AG08396 (cell line): ENCODE results near the gene GSG1.
"Not testable (repeated sequence)": the region's sequence is repeated elsewhere in the genome, so short reads cannot be mapped to it uniquely, and the experiment has no call there.

Source experiments
- DNase-seq: peaks from one replicate; pipeline ENCODE4 v3.0.0; 2012; ENCODE audit warnings: low spot score, mixed read lengths

GSG1 gene

DNA sequence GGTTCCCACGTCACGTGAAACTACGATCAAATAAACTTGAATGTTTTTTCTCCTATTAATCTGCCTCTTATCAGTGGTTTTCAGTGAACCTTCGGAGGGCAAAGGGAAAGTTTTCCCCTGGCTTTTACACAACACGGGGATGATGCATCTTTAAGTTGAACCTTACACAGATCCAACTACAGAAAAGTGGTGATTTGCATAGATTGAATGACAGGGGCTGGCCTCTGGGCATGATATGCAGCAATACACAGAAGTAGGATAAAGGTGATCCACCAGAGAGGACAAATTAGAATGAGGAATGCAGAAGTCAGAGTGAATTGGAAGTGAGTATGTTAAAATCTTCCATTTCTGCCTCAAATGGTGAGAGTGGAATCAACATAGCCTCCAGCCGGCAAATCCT is 11.6 kb downstream of the GSG1 start:
- no peak for DNase-seq

DNA sequence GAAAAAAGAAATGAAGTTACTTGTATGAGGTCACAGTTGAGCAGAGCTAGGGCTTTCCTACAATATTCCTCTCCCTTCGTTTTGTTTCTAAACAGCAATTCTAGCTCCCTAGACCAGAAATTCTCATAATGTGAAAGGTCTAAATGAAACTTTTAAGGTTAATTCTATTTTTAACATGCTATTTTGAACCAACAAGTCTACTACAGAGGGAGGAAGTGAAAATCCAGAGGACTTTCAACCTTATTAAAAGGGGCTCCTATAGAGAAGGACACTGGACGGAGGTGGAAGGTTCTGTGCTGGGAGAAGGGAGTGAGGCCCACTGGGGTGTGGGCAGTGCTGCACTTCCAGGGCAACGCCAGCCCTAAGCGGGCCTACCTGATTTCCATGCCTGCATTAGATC is 13.4 kb downstream of the GSG1 start:
- DNase-seq: no peak

- DNase-seq: no peak
Measured at GRCh38 chr12:13088496-13088895, 15.0 kb downstream of the GSG1 start.

GRCh38 chr12:13087766-13088165 is 15.7 kb downstream of the GSG1 start:
- DNase-seq: no peak

- no peak for DNase-seq
Measured at GRCh38 chr12:13085968-13086686, 17.3 kb downstream of the GSG1 start.

- no peak for DNase-seq
Measured at GRCh38 chr12:13084898-13085640, 18.4 kb downstream of the GSG1 start.

- DNase-seq: not testable (repeated sequence)
Measured at GRCh38 chr12:13083638-13084037, 19.8 kb downstream of the GSG1 start.

DNA sequence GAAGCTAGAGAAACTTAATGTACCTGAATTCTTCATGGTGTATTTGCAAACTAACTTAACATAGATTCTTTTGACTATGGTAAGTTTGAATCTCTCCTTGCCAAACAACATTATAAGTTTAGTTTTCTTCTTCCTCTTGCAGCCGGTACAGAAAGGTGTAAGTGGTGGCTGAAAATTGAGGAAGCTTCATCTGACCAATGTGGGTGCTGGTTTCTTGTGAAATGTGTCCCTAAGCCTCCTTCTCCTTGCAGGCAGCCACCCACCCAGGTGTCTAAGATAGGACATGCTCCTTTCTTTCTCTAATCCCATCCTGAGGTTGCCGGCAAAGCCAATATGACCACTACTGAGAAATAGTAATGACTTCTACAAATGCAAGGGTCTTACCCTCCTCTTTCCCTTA is 20.6 kb downstream of the GSG1 start:
- no peak for DNase-seq

DNA sequence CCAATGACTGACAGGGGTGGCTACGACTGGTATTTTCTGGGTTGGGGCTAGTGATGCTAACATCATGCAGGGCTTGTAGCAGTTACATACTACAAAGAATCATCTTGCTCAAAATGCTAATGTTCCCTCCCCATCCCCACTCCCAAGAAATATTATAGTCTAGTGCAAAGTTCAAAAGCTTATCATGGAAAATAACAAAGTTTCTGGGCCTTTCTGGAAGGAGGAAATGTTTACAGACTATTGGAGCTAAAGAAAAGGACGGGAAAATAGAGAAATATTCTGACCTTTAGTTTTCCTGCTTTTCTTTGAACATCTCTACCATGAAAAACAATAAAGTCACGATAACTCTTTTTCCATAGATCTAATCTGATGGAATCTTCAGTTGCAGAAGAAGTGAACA is 23.2 kb downstream of the GSG1 start:
- DNase-seq: no peak

DNA sequence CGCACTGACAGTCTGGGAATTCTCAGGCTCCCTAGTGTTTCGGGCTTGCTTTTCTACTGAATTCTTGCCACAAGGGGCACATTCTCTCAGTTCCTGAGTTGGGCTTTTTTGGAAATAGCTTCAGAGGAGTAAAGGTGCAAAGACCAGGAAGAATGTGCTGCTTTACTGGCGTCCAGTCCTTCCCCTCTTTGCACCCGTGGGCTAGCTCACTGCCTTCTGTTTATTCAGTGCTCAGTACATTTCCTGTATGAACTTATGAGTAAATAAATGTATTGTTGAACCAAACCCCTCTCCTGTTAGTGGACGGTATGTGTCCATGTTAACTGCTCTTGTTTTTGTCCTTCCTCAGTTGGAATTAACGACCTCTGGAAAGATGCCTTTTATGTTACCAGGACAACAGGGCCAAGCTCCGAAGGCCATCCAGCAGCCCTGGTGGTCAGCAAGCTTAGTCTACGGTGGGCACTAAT is 24.0 kb downstream of the GSG1 start:
- no peak for DNase-seq

GRCh38 chr12:13075786-13076570 is 27.5 kb downstream of the GSG1 start:
- DNase-seq: no peak

DNA sequence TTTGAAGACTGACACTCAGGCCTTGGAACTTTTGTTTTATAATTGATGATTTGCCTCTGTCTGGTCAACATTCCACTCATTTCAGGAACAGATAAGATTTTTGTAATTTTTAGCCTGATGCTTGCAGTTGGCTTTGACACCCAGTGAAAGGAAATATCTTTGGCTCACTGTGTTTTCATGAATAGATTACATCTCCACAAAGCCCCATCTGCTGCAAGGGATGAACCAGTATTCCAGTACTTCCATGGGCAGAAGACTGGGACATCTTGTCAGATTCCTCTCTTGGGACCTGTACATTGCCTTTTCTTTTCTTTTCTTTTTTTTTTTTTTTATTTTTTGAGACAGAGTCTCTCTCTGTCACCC is 28.4 kb downstream of the GSG1 start:
- no peak for DNase-seq

- DNase-seq: no peak
Measured at GRCh38 chr12:13074396-13075117, 28.9 kb downstream of the GSG1 start.

- no peak for DNase-seq
Measured at GRCh38 chr12:13073173-13073572, 30.3 kb downstream of the GSG1 start.

DNA sequence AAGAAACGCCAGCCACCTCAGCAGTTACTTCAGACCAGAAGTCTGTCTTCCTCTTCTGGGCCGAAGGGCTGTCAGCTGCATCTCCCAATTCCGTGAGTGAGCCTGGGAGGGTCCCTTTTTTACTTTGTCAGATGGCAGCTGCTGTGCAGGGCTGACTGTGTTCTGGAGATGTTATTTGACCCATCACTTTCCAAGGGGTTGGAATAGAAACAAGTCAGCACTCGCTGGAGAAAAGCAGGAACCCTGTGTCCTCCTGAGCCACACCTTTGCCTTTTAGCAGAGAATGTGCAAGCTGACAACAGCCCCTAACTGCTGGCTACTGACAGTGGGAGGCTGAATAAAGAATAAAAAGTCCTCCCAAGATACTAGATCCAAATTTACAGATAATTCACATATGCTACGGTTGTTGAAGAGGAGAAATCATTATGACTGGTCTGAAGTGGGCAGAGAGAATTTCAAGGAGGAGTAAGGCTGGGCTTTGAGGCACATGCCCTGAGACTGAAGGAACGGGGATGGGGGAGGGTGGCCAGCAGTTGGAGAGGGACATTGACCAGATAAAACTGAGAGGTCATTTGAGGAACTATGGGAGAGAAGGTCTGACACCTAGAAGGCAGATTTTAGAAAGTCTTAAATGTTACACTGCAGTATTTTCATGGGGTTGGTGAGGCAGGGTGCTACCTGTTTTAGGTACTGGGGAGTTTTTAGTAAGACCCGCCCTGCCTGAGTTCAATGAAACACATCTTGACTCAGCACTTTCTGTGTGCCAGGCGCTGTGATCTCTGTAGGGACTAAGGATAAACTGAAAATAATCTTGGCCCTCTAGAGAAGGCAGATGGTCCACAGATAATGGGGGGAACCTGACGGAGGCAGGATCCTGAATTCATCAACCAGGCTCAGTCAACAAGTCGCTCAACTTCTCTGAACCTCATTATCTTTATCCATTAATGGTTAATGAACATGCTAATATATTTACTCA is 31.9 kb downstream of the GSG1 start:
- DNase-seq: no peak

- DNase-seq: no peak
Measured at GRCh38 chr12:13069380-13069779, 34.1 kb downstream of the GSG1 start.

- no peak for DNase-seq
Measured at GRCh38 chr12:13067322-13067721, 36.1 kb downstream of the GSG1 start.

GRCh38 chr12:13066459-13066858 is 37.0 kb downstream of the GSG1 start:
- no peak for DNase-seq

DNA sequence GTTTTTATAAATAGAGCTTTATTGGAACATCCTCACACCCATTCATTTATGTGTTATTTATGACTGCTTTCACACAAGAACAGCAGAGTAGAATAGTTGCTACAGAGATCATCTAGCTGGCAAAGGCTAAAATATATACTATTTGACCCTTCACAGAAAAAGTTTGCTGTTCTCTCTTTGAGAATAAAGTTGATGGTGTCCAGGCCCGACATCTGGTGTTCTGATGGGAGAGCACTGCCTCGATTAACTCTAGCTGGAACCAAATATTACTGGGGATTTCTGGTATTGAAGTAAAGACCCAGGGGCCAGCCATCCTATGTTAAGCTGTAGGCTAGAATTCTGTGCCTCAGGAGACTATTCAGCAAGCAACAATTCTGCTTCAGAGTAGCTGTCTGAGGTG is 37.5 kb downstream of the GSG1 start:
- DNase-seq: no peak

- DNase-seq: no peak
Measured at GRCh38 chr12:13062669-13063068, 40.8 kb downstream of the GSG1 start.

DNA sequence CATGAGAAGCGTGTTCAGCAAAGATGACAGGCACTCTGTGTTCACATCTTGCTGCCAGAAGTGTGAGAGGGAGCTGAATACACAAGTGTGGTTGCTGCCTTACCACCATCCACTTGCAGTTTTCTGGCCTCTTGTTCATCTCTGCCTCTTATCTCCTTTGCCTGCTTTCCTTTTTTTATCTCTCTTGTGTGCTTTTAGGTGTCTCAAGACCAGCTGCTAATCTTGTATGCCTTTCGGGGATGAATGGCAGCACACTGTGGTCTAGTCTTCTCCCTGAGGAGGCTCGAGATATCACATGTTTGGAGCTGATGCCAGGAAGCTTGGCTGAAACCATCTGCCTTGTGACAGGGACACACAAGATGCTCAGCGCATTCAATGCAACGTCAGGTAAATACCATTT is 42.1 kb downstream of the GSG1 start:
- no peak for DNase-seq
